BJ (cell line): ENCODE results near the gene HOXA3. TPM values are rescaled to one million over a fixed set of nuclear protein-coding genes. Genes with fewer than 3 reads are reported as not detected.

Experiments used
- CTCF ChIA-PET: fragments of 350-600 bp; formaldehyde crosslinking; extraction: SDS; loops from one replicate; lab custom pipeline; 2021; ENCODE audit warnings: antibody characterized with exemption, inconsistent platforms; lab: Yijun Ruan, JAX
- POLR2A ChIA-PET: fragments of 300-600 bp; sonication (Branson Sonifier 250); formaldehyde crosslinking; extraction: SDS; loops from one replicate; lab custom pipeline; 2021; ENCODE audit warnings: antibody characterized with exemption; lab: Charles Lee
- DNase-seq: peaks from one replicate; pipeline ENCODE4 v3.0.0-alpha.2; 2011; ENCODE audit warnings: low read depth
- H3K27me3 ChIP-seq: 2 replicates; pipeline ENCODE4 v1.6.0; 2011; ENCODE audit warnings: low read length; ENCODE audit not compliant: control insufficient read depth, insufficient read depth
- H3K36me3 ChIP-seq: 2 replicates; pipeline ENCODE4 v1.5.1; 2011; ENCODE audit warnings: low read length; ENCODE audit not compliant: control insufficient read depth, insufficient read depth
- H3K4me3 ChIP-seq: 2 replicates; pipeline ENCODE4 v1.5.1; 2011; ENCODE audit warnings: low read depth, mild to moderate bottlenecking, control low read depth, low read length
- CTCF ChIP-seq: IDR thresholded peaks from 2 replicates; pipeline ENCODE4 v1.5.1; 2011; ENCODE audit warnings: low read depth, mild to moderate bottlenecking, control low read depth, inconsistent platforms, low read length, moderate library complexity; ENCODE audit not compliant: insufficient read depth
- polyA plus RNA-seq: library from polyadenylated mRNA; depleted of rRNA; stranded (reverse); fragments of >200 nt; gene quantifications from 2 replicates; pipeline ENCODE4 v1.2.3, GENCODE V29; 2011; rRNA removed
- small RNA-seq: library from RNA; depleted of rRNA; stranded (forward); fragments of <200 nt; gene quantifications from one replicate; pipeline ENCODE3, GENCODE V24; 2012; ENCODE audit warnings: low replicate concordance, low read depth; ENCODE audit not compliant: insufficient read length

HOXA3 gene
- polyA plus RNA-seq, 1 experiment, result 0.15 TPM

- ChIA-PET POLR2A (no interaction called here), CTCF (interaction anchor here (1.3 to 2.1 kb wide), 3 partner anchors 10 to 85 kb away, joined by 4 to 5 read pairs (median 4); no protein-coding TSS in a partner anchor)
- Histone ChIP-seq H3K27me3 (peaks cover 2% of the 10 kb centered on the region; the same call in 1 of the 2 replicates), H3K36me3 (no peaks in the 10 kb centered on the region), H3K4me3 (no peak overlapping the region)
- DNase-seq, result no peak
- no peak for TF ChIP-seq CTCF
Observed at GRCh38 chr7:27065709-27066108, 86.7 kb downstream of the HOXA3 start.

- ChIA-PET CTCF (interaction anchor here (2.1 kb wide), 1 partner anchor 11 kb away, joined by 5 read pairs; no protein-coding TSS in a partner anchor), POLR2A (interaction anchor here (0.6 to 1.0 kb wide), 2 partner anchors 18 to 26 kb away, joined by 4 to 6 read pairs; no protein-coding TSS in a partner anchor)
- no peak overlapping the region for H3K4me3 ChIP-seq
- H3K27me3 ChIP-seq, result peaks cover 2% of the 10 kb centered on the region; the same call in 1 of the 2 replicates
- DNase-seq, result peak; percentile 19
- no peaks in the 10 kb centered on the region for H3K36me3 ChIP-seq
- no peak for TF ChIP-seq CTCF
Observed at GRCh38 chr7:27064661-27065060, 87.7 kb downstream of the HOXA3 start.

- no peaks in the 10 kb centered on the region for H3K36me3 ChIP-seq
- no peak for DNase-seq
- CTCF ChIA-PET, result interaction anchor here (1.4 to 2.1 kb wide), 2 partner anchors 10 to 12 kb away, joined by 3 to 5 read pairs; no protein-coding TSS in a partner anchor
Observed at GRCh38 chr7:27064159-27064558, 88.2 kb downstream of the HOXA3 start.

GRCh38 chr7:27062946-27063345, 89.4 kb downstream of the HOXA3 start:
- H3K27me3 ChIP-seq, result no peaks in the 10 kb centered on the region
- no peak for DNase-seq
- TF ChIP-seq CTCF, result no peak
- no peak overlapping the region for H3K4me3 ChIP-seq
- POLR2A ChIA-PET, result no interaction called here
- H3K36me3 ChIP-seq, result no peaks in the 10 kb centered on the region
- CTCF ChIA-PET, result interaction anchor here (0.9 to 1.4 kb wide), 3 partner anchors 11 to 206 kb away, joined by 3 read pairs; no protein-coding TSS in a partner anchor

More at GRCh38 chr7:27064159-27064558, 88.2 kb downstream of the HOXA3 start:
- H3K4me3 ChIP-seq, result no peak overlapping the region
- TF ChIP-seq CTCF, result no peak
- H3K27me3 ChIP-seq, result peaks cover 2% of the 10 kb centered on the region; the same call in 1 of the 2 replicates
- POLR2A ChIA-PET, result interaction anchor here (0.6 to 1.0 kb wide), 2 partner anchors 17 to 27 kb away, joined by 4 to 6 read pairs; no protein-coding TSS in a partner anchor

Small RNA genes lying within 50 kb of the gene (small RNA-seq; reads per million reads assigned to genes)
- not detected for gene AC004080.5
- gene RF01977, result not detected
- gene RF02140, result not detected
- gene RF02141, result not detected

Other genes with a start within 250 kb of the HOXA3 start
- 0.91 and 1.0 TPM in 2 replicates for gene HOXA1, start 56.6 kb downstream of the HOXA3 start, polyA plus RNA-seq
- gene HOXA2, start 49.9 kb downstream of the HOXA3 start, polyA plus RNA-seq, result 0.09 and 0.13 TPM in 2 replicates
- gene HOXA4, start 21.8 kb downstream of the HOXA3 start, polyA plus RNA-seq, result 1.2 and 1.3 TPM in 2 replicates
- gene HOXA5, start 8.9 kb downstream of the HOXA3 start, polyA plus RNA-seq, result 1.2 and 1.7 TPM in 2 replicates
- 0.45 and 0.77 TPM in 2 replicates for gene HOXA6, start 4.8 kb downstream of the HOXA3 start, polyA plus RNA-seq
- 3.8 and 4.4 TPM in 2 replicates for gene HOXA7, start 4.1 kb upstream of the HOXA3 start, polyA plus RNA-seq
- 12.6 and 15.0 TPM in 2 replicates for gene HOXA9, start 13.0 kb upstream of the HOXA3 start, polyA plus RNA-seq
- 54.7 and 59.6 TPM in 2 replicates for gene HOXA10, start 21.7 kb upstream of the HOXA3 start, polyA plus RNA-seq
- gene HOXA11, start 32.6 kb upstream of the HOXA3 start, polyA plus RNA-seq, result 27.7 and 34.0 TPM in 2 replicates
- 4.6 and 9.2 TPM in 2 replicates for gene HOXA13, start 47.5 kb upstream of the HOXA3 start, polyA plus RNA-seq
- gene EVX1, start 90.2 kb upstream of the HOXA3 start, polyA plus RNA-seq, result not detected in 2 replicates